ENCODE measurements around the gene RPS3. TPM values are rescaled to one million over a fixed set of nuclear protein-coding genes. Genes with fewer than 3 reads are reported as not detected.
A peak's percentile ranks its signal among the peaks of the same experiment; 100 is the strongest.

The RPS3 gene
- total and polyA plus RNA-seq, 2 of the 13 experiments (the other 11 are each of a cell fraction or from before 2014, with no cell fraction given): 2,143 to 3,616 TPM

DNA sequence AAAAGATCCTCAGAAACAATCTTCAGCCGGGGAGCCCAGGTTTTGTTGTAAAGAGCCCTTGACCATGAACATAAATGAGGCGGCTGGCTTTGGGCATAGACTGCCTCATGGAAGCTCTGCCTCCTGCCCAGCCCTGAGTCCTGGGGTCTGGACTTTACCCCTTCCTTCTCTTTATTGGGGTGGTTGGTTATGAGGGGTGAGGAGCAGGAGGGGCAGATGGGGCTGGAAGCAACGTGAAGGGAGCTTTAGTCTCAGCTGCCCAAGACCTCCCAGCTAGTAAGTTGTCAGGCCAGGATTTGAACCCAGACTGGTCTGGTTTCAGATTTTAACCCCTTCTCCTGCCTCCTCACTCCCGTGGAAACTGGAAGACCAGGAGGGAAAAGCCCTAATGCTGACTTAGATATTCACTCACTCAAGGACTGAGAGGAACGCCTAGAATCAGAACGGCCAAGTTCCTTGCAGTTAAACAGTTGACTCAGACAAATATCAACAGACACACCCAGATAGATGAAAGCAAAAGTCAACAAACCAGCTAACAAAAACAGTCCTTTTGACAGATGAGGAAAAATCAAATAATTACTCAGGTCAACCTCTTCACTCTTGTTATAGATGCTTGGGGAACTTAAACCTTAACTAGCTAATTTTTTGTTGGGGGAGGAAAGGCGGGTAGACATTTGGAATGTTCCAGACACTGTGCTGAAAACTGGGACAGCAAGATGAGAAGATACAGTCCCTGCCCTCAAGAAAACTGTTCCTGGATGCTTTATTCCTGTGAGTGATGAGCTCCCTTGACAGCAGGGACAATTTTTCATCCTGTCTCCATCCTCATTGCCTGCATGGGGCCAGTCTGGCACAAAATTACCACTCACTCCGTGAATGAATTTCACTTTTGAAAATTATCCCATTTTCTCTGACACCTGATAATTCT, 27.1 kb upstream of the RPS3 start (continued):
- TF ChIP-seq ZNF609 (CRISPR knock-in tag; IDR thresholded peaks at IDR 0.05; ENCODE audit: borderline replicate concordance) (peak; percentile 91), ZBTB14 (CRISPR knock-in tag; IDR thresholded peaks at IDR 0.05) (no peak), ZNF772 (CRISPR knock-in tag; IDR thresholded peaks at IDR 0.05) (no peak), ZNF441 (CRISPR knock-in tag; IDR thresholded peaks at IDR 0.05; ENCODE audit: borderline replicate concordance) (no peak), RARA (CRISPR knock-in tag; IDR thresholded peaks at IDR 0.05) (peak; percentile 83), HOMEZ (CRISPR knock-in tag; IDR thresholded peaks at IDR 0.05; ENCODE audit: low read depth) (no peak), NFIC (IDR thresholded peaks at IDR 0.05; ENCODE audit: low read length) (peak; percentile 79; the same call in 1 of the 2 replicates), ATF1 (CRISPR knock-in tag; IDR thresholded peaks at IDR 0.05) (no peak), EEA1 (CRISPR knock-in tag; IDR thresholded peaks at IDR 0.05; ENCODE audit: borderline replicate concordance) (no peak), ZNF331 (CRISPR knock-in tag; IDR thresholded peaks at IDR 0.05) (0 out of 2 replicates have a peak, but pooled peaks have one; percentile 23), MEF2D (CRISPR knock-in tag; IDR thresholded peaks at IDR 0.05) (no peak)
- TF ChIP-seq, protein P1, sequence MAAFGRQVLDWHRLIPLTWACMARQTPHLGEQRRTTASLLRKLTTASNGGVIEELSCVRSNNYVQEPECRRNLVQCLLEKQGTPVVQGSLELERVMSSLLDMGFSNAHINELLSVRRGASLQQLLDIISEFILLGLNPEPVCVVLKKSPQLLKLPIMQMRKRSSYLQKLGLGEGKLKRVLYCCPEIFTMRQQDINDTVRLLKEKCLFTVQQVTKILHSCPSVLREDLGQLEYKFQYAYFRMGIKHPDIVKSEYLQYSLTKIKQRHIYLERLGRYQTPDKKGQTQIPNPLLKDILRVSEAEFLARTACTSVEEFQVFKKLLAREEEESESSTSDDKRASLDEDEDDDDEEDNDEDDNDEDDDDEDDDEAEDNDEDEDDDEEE (CRISPR knock-in tag; IDR thresholded peaks at IDR 0.05): no peak
- TF ChIP-seq, protein P2, sequence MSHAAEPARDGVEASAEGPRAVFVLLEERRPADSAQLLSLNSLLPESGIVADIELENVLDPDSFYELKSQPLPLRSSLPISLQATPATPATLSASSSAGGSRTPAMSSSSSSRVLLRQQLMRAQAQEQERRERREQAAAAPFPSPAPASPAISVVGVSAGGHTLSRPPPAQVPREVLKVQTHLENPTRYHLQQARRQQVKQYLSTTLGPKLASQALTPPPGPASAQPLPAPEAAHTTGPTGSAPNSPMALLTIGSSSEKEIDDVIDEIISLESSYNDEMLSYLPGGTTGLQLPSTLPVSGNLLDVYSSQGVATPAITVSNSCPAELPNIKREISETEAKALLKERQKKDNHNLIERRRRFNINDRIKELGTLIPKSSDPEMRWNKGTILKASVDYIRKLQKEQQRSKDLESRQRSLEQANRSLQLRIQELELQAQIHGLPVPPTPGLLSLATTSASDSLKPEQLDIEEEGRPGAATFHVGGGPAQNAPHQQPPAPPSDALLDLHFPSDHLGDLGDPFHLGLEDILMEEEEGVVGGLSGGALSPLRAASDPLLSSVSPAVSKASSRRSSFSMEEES (CRISPR knock-in tag; IDR thresholded peaks at IDR 0.05): peak; percentile 33; the same call in 1 of the 2 replicates

Data from HepG2 (cell line).